HEK293 (cell line): ENCODE measurements around the gene MSH2.

Source experiments
- CTCF ChIA-PET: fragments of 350-600 bp; formaldehyde crosslinking; extraction: SDS; loops from one replicate; lab custom pipeline; 2021; ENCODE audit warnings: antibody characterized with exemption; lab: Yijun Ruan, JAX
- POLR2A ChIA-PET: fragments of 300-600 bp; formaldehyde crosslinking; extraction: SDS; loops from one replicate; lab custom pipeline; 2020; ENCODE audit warnings: antibody characterized with exemption, inconsistent platforms; lab: Yijun Ruan, JAX
- H3K27ac ChIP-seq: fragments of 200-500 bp; sonication (Bioruptor generic); 2 replicates; pipeline ENCODE4 v1.5.1; 2014; ENCODE audit warnings: low read depth, low read length, control low read depth, inconsistent platforms; ENCODE audit errors: extremely low read depth
- H3K36me3 ChIP-seq, 2 experiments: fragments of 200-500 bp in 1 of 2; sonication (Bioruptor generic) in 1 of 2; 1 replicate in 1 of 2; 2 replicates in 1 of 2; pipeline ENCODE4 v1.5.1; 2014 to 2017; ENCODE audit warnings: inconsistent platforms in 2 of 2, low read length in 2 of 2; ENCODE audit not compliant: control insufficient read depth in 2 of 2, insufficient read depth in 1 of 2
- H3K4me1 ChIP-seq: fragments of 200-500 bp; sonication (Bioruptor generic); 2 replicates; pipeline ENCODE4 v1.5.1; 2014; ENCODE audit warnings: mild to moderate bottlenecking, low read length, inconsistent platforms; ENCODE audit not compliant: control insufficient read depth, insufficient read depth
- H3K4me3 ChIP-seq: 2 replicates; pipeline ENCODE4 v1.5.1; 2011; ENCODE audit warnings: low read depth, mild to moderate bottlenecking, control low read depth, low read length, moderate library complexity
- H3K9me3 ChIP-seq: fragments of 200-500 bp; sonication (Bioruptor generic); 2 replicates; pipeline ENCODE4 v1.5.1; 2014; ENCODE audit warnings: low read depth, low read length, inconsistent platforms; ENCODE audit not compliant: control insufficient read depth, insufficient read depth
- GFI1B ChIP-seq: fragments of 450-650 bp; formaldehyde crosslinking; IDR thresholded peaks from 2 replicates; pipeline ENCODE4 v1.5.1; 2016; ENCODE audit warnings: missing biosample characterization, missing genetic modification characterization
- KLF8 ChIP-seq: fragments of 450-650 bp; formaldehyde crosslinking; IDR thresholded peaks from 2 replicates; pipeline ENCODE4 v1.5.1; 2016; ENCODE audit warnings: missing biosample characterization, missing genetic modification characterization
- MZF1 ChIP-seq: fragments of 450-650 bp; formaldehyde crosslinking; IDR thresholded peaks from 2 replicates; pipeline ENCODE4 v1.5.1; 2017; ENCODE audit warnings: missing biosample characterization, missing genetic modification characterization, borderline replicate concordance
- SP2 ChIP-seq: fragments of 450-650 bp; formaldehyde crosslinking; IDR thresholded peaks from 2 replicates; pipeline ENCODE4 v1.5.1; 2016; ENCODE audit warnings: missing biosample characterization, missing genetic modification characterization
- ZBTB48 ChIP-seq: fragments of 450-650 bp; formaldehyde crosslinking; IDR thresholded peaks from 2 replicates; pipeline ENCODE4 v1.5.1; 2016; ENCODE audit warnings: missing biosample characterization, missing genetic modification characterization
- ZFHX2 ChIP-seq: fragments of 450-650 bp; formaldehyde crosslinking; conservative IDR thresholded peaks from 2 replicates; pipeline ENCODE4 v1.5.1; 2016; ENCODE audit warnings: missing biosample characterization, missing genetic modification characterization
- ZFP41 ChIP-seq: fragments of 450-650 bp; formaldehyde crosslinking; IDR thresholded peaks from 2 replicates; pipeline ENCODE4 v1.5.1; 2016; ENCODE audit warnings: missing biosample characterization, missing genetic modification characterization, borderline replicate concordance
- ZNF121 ChIP-seq: fragments of 450-650 bp; formaldehyde crosslinking; IDR thresholded peaks from 2 replicates; pipeline ENCODE4 v1.5.1; 2016; ENCODE audit warnings: missing biosample characterization, missing genetic modification characterization
- ZNF132 ChIP-seq: fragments of 450-650 bp; formaldehyde crosslinking; IDR thresholded peaks from 2 replicates; pipeline ENCODE4 v1.5.1; 2017; ENCODE audit warnings: missing biosample characterization, missing genetic modification characterization, borderline replicate concordance
- ZNF157 ChIP-seq: fragments of 450-650 bp; formaldehyde crosslinking; IDR thresholded peaks from 2 replicates; pipeline ENCODE4 v1.5.1; 2016; ENCODE audit warnings: missing biosample characterization, missing genetic modification characterization
- ZNF202 ChIP-seq: fragments of 450-650 bp; formaldehyde crosslinking; IDR thresholded peaks from 2 replicates; pipeline ENCODE4 v1.5.1; 2016; ENCODE audit warnings: missing biosample characterization, missing genetic modification characterization, borderline replicate concordance
- ZNF274 ChIP-seq, 2 experiments: fragments of 200-500 bp in 1 of 2; fragments of 450-650 bp in 1 of 2; sonication (Bioruptor generic) in 1 of 2; formaldehyde crosslinking in 1 of 2; IDR thresholded peaks; 2 replicates each; pipeline versions ENCODE4 v1.5.1 to v1.6.1; 2014 to 2016; ENCODE audit warnings: borderline replicate concordance in 1 of 2, inconsistent platforms in 1 of 2, low read length in 1 of 2, missing biosample characterization in 1 of 2, missing genetic modification characterization in 1 of 2
- ZNF302 ChIP-seq: fragments of 450-650 bp; formaldehyde crosslinking; IDR thresholded peaks from 2 replicates; pipeline ENCODE4 v1.5.1; 2016; ENCODE audit warnings: missing biosample characterization, missing genetic modification characterization, low read depth
- ZNF341 ChIP-seq: fragments of 450-650 bp; formaldehyde crosslinking; IDR thresholded peaks from 2 replicates; pipeline ENCODE4; 2016; ENCODE audit warnings: low read depth, missing biosample characterization, missing genetic modification characterization
- ZNF404 ChIP-seq: fragments of 450-650 bp; formaldehyde crosslinking; IDR thresholded peaks from 2 replicates; pipeline ENCODE4 v1.5.1; 2017; ENCODE audit warnings: missing biosample characterization, missing genetic modification characterization
- ZNF426 ChIP-seq: fragments of 450-650 bp; formaldehyde crosslinking; IDR thresholded peaks from 2 replicates; pipeline ENCODE4 v1.5.1; 2017; ENCODE audit warnings: missing biosample characterization, missing genetic modification characterization, mild to moderate bottlenecking, inconsistent platforms, moderate library complexity
- ZNF600 ChIP-seq: fragments of 450-650 bp; formaldehyde crosslinking; IDR thresholded peaks from 2 replicates; pipeline ENCODE4 v1.5.1; 2016; ENCODE audit warnings: missing biosample characterization, missing genetic modification characterization
- ZNF664 ChIP-seq: fragments of 450-650 bp; formaldehyde crosslinking; IDR thresholded peaks from 2 replicates; pipeline ENCODE4 v1.5.1; 2016; ENCODE audit warnings: missing biosample characterization, missing genetic modification characterization
- ZNF670 ChIP-seq: fragments of 450-650 bp; formaldehyde crosslinking; IDR thresholded peaks from 2 replicates; pipeline ENCODE4 v1.5.1; 2016; ENCODE audit warnings: missing biosample characterization, missing genetic modification characterization, low read depth
- ZNF701 ChIP-seq: fragments of 450-650 bp; formaldehyde crosslinking; IDR thresholded peaks from 2 replicates; pipeline ENCODE4 v1.5.1; 2016; ENCODE audit warnings: missing biosample characterization, missing genetic modification characterization
- ZNF747 ChIP-seq: fragments of 450-650 bp; formaldehyde crosslinking; IDR thresholded peaks from 2 replicates; pipeline ENCODE4 v1.5.1; 2016; ENCODE audit warnings: missing biosample characterization, missing genetic modification characterization
- ZNF792 ChIP-seq: fragments of 450-650 bp; formaldehyde crosslinking; IDR thresholded peaks from 2 replicates; pipeline ENCODE4 v1.5.1; 2016; ENCODE audit warnings: missing biosample characterization, missing genetic modification characterization
- ZSCAN30 ChIP-seq: fragments of 450-650 bp; IDR thresholded peaks from 2 replicates; pipeline ENCODE4 v1.5.1; 2018; ENCODE audit warnings: missing biosample characterization, mild to moderate bottlenecking, missing genetic modification characterization, moderate library complexity
- ZXDB ChIP-seq: fragments of 450-650 bp; formaldehyde crosslinking; IDR thresholded peaks from 2 replicates; pipeline ENCODE4 v1.5.1; 2016; ENCODE audit warnings: missing biosample characterization, missing genetic modification characterization
- TF ChIP-seq, protein P1 (sequence below): sonication (generic); formaldehyde crosslinking; IDR thresholded peaks from 2 replicates; pipeline ENCODE4 v1.8.1; 2022; ENCODE audit warnings: mild to moderate bottlenecking, moderate library complexity, missing genetic modification reagents
- TF ChIP-seq, protein P2 (sequence below): fragments of 450-650 bp; formaldehyde crosslinking; IDR thresholded peaks from 2 replicates; pipeline ENCODE4 v1.5.1; 2016; ENCODE audit warnings: missing biosample characterization, missing genetic modification characterization
- TF ChIP-seq, protein P3 (sequence below): fragments of 450-650 bp; formaldehyde crosslinking; IDR thresholded peaks from 2 replicates; pipeline ENCODE4 v1.5.1; 2016; ENCODE audit warnings: missing biosample characterization, missing genetic modification characterization
- TF ChIP-seq, protein P4 (sequence below): fragments of 450-650 bp; formaldehyde crosslinking; IDR thresholded peaks from 2 replicates; pipeline ENCODE4 v1.5.1; 2017; ENCODE audit warnings: missing biosample characterization, mild to moderate bottlenecking, missing genetic modification characterization, moderate library complexity

The MSH2 gene

DNA sequence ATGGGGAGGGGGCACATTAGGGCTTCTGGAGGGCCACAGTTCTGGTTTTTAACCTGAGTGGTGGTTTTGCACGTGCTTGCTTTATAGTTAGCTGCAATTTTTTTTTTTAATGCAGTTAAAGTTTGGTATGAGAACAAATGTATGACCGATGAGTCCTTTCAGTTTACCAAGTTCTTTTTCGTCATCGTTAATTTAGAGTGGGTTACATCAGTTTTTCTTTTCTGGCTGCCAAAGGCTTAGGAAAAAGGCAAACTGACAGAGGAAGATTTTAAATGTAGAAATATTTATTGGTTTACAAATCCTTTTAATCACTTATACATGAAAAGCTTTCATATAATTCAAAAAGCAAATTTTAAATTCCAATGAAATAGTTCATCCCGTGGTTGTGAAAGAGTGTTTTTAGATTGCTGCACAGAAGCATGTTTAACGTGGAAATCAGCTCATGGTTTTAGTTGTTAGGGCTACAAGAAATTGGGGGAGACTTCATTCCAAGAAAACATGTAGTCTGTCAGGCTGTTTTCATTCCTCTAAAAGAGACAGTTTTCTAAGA is 82.9 kb downstream of the MSH2 start (continued):
- TF ChIP-seq ZBTB48 (tag by site-specific recombination) (no peak), ZXDB (tag by site-specific recombination) (no peak), MZF1 (tag by site-specific recombination) (no peak), ZNF426 (tag by site-specific recombination) (no peak)

DNA sequence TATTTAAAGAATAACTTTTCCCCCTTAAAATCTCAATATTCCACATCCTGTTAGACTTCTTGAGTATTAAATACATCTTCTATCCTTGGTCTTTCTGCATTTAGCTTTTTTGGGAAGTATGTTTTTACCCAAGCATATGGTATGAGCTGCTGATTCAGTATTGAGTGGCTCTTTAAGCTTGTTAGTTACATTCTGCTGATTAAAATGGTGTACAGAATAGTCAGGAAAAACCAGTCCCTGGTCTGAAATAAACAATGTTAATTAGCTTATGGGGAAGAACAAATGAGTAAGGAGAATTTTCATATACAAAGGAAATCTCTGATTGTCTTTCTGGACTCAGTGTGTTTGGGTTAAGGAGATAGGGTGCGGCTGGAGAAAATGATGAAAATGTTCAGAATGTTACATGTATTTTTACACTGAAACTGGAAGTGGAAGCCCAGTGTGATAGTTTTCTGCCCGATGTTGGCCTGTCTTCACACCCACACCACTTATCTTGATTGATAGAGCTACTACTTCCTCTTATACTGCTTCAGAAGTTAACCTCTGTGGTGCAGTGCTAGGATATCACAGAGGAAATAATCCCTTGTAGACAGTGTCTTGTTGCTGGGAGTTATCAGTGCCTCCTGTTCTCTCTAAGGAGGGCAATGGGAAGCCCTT is 84.0 kb downstream of the MSH2 start:
- peaks cover 15 to 31% of the 10 kb centered on the region in 2 experiments for H3K36me3 ChIP-seq
- ChIA-PET POLR2A (no interaction called here), CTCF (interaction anchor here (0.6 to 0.7 kb wide), 2 partner anchors 49 to 266 kb away, joined by 3 read pairs; no protein-coding TSS in a partner anchor)
- H3K4me3 ChIP-seq = no peak overlapping the region
- no peaks in the 10 kb centered on the region for H3K4me1 ChIP-seq
- no peak overlapping the region for H3K27ac ChIP-seq
- TF ChIP-seq ZNF157 (tag by site-specific recombination) (no peak), ZSCAN30 (tag by site-specific recombination) (no peak), ZNF664 (no peak), ZFHX2 (no peak), ZNF792 (tag by site-specific recombination) (no peak), ZNF121 (tag by site-specific recombination) (no peak), ZNF600 (tag by site-specific recombination) (no peak), ZNF341 (tag by site-specific recombination) (no peak), ZNF302 (no peak), ZNF701 (tag by site-specific recombination) (no peak), ZFP41 (tag by site-specific recombination) (no peak), ZNF202 (tag by site-specific recombination) (no peak), ZNF747 (tag by site-specific recombination) (no peak)
- TF ChIP-seq, protein P1, sequence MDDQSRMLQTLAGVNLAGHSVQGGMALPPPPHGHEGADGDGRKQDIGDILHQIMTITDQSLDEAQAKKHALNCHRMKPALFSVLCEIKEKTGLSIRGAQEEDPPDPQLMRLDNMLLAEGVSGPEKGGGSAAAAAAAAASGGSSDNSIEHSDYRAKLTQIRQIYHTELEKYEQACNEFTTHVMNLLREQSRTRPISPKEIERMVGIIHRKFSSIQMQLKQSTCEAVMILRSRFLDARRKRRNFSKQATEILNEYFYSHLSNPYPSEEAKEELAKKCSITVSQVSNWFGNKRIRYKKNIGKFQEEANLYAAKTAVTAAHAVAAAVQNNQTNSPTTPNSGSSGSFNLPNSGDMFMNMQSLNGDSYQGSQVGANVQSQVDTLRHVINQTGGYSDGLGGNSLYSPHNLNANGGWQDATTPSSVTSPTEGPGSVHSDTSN = no peak
- no peaks in the 10 kb centered on the region for H3K9me3 ChIP-seq

DNA sequence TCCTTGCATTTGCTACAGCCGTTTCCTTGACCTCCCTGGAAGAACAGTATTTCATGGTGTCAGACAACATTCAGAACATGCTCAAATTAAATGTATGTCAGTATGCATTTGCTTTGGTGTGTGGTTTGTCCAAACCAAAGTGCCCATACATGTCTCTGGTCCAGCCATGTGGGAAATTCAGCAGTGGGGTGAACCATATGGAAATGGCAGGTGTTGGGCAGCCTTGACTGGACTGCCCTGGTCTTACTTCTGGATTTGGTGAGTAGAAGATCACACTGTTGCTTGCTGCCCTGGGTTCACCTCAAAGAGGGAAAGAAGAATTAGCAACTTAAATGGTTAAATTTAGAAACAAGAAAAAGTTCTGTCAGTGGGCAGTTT is 84.5 kb downstream of the MSH2 start:
- ChIA-PET CTCF (no interaction called here), POLR2A (no interaction called here)
- peaks cover 15 to 27% of the 10 kb centered on the region in 2 experiments for H3K36me3 ChIP-seq
- H3K4me3 ChIP-seq = no peak overlapping the region
- no peaks in the 10 kb centered on the region for H3K9me3 ChIP-seq
- no peak overlapping the region for H3K27ac ChIP-seq
- no peaks in the 10 kb centered on the region for H3K4me1 ChIP-seq
- TF ChIP-seq ZNF274 (IDR thresholded peaks at IDR 0.05; ENCODE audit: low read length) = no peak
- no peak for TF ChIP-seq ZNF274 (tag by site-specific recombination; IDR thresholded peaks at IDR 0.05; ENCODE audit: borderline replicate concordance)
- TF ChIP-seq, protein P2, sequence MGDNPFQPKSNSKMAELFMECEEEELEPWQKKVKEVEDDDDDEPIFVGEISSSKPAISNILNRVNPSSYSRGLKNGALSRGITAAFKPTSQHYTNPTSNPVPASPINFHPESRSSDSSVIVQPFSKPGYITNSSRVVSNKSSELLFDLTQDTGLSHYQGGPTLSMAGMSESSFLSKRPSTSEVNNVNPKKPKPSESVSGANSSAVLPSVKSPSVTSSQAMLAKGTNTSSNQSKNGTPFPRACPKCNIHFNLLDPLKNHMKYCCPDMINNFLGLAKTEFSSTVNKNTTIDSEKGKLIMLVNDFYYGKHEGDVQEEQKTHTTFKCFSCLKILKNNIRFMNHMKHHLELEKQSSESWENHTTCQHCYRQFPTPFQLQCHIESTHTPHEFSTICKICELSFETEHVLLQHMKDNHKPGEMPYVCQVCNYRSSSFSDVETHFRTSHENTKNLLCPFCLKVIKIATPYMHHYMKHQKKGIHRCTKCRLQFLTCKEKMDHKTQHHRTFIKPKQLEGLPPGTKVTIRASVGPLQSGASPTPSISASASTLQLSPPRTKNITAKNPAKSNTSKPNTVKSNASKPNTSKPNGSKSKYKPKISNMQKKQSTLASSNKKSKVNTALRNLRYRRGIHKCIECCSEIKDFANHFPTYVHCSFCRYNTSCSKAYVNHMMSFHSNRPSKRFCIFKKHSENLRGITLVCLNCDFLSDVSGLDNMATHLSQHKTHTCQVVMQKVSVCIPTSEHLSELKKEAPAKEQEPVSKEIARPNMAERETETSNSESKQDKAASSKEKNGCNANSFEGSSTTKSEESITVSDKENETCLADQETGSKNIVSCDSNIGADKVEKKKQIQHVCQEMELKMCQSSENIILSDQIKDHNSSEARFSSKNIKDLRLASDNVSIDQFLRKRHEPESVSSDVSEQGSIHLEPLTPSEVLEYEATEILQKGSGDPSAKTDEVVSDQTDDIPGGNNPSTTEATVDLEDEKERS (tag by site-specific recombination) = no peak
- no peak for TF ChIP-seq ZNF670 (tag by site-specific recombination)
- TF ChIP-seq, protein P3, sequence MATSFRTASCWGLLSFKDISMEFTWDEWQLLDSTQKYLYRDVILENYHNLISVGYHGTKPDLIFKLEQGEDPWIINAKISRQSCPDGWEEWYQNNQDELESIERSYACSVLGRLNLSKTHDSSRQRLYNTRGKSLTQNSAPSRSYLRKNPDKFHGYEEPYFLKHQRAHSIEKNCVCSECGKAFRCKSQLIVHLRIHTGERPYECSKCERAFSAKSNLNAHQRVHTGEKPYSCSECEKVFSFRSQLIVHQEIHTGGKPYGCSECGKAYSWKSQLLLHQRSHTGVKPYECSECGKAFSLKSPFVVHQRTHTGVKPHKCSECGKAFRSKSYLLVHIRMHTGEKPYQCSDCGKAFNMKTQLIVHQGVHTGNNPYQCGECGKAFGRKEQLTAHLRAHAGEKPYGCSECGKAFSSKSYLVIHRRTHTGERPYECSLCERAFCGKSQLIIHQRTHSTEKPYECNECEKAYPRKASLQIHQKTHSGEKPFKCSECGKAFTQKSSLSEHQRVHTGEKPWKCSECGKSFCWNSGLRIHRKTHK (tag by site-specific recombination) = no peak
- TF ChIP-seq GFI1B = no peak
- no peak for TF ChIP-seq KLF8 (tag by site-specific recombination)
- TF ChIP-seq ZNF132 (tag by site-specific recombination) = no peak
- no peak for TF ChIP-seq ZNF404 (tag by site-specific recombination)
- TF ChIP-seq, protein P4, sequence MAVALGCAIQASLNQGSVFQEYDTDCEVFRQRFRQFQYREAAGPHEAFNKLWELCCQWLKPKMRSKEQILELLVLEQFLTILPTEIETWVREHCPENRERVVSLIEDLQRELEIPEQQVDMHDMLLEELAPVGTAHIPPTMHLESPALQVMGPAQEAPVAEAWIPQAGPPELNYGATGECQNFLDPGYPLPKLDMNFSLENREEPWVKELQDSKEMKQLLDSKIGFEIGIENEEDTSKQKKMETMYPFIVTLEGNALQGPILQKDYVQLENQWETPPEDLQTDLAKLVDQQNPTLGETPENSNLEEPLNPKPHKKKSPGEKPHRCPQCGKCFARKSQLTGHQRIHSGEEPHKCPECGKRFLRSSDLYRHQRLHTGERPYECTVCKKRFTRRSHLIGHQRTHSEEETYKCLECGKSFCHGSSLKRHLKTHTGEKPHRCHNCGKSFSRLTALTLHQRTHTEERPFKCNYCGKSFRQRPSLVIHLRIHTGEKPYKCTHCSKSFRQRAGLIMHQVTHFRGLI (tag by site-specific recombination) = no peak
- TF ChIP-seq SP2 (tag by site-specific recombination) = no peak
